ENCODE data around the gene EIF3A. TPM values are rescaled to one million over a fixed set of nuclear protein-coding genes. Genes with fewer than 3 reads are reported as not detected.
A peak's percentile ranks its signal among the peaks of the same experiment; 100 is the strongest.
"Not testable (repeated sequence)": the region's sequence is repeated elsewhere in the genome, so short reads cannot be mapped to it uniquely, and the experiment has no call there.

EIF3A gene
- polyA plus RNA-seq, 3 donors: 18.8 to 49.1 (median 24.2) TPM

- WGBS (ENCODE audit: insufficient coverage): 89% methylated on average over 2 of the region's 3 CpGs
- no peaks in the 10 kb centered on the region for H3K9me3 Mint-ChIP-seq
- H2AFZ ChIP-seq (ENCODE audit: insufficient read depth, low read depth, low read length, poor library complexity, severe bottlenecking): peak overlapping the region; percentile 7
- peaks cover 0 to 4% of the 10 kb centered on the region in 2 donors for H3K36me3 Mint-ChIP-seq
- peaks cover 21% of the 10 kb centered on the region for H3K4me1 Mint-ChIP-seq
- H3K4me3 ChIP-seq (replicated peaks in 1 of 3; ENCODE audit: low read depth in 2 of 3, low read length in 3 of 3): no peak overlapping the region
- peak overlapping the region in 1 of 2 donors; percentile 41 for H3K4me3 Mint-ChIP-seq
- no peak for TF ChIP-seq CTCF (IDR thresholded peaks at IDR 0.05)
- H3K9me3 ChIP-seq (replicated peaks in 1 of 2; ENCODE audit: control insufficient read depth in 1 of 2, insufficient read depth in 1 of 2, low read length in 2 of 2): no peaks in the 10 kb centered on the region
- no peak overlapping the region for H3K4me2 ChIP-seq (replicated peaks; ENCODE audit: extremely low read depth, low read length, poor library complexity, severe bottlenecking)
- H3K36me3 ChIP-seq (replicated peaks in 1 of 2; ENCODE audit: control insufficient read depth in 1 of 2, insufficient read depth in 2 of 2, low read length in 2 of 2): no peaks in the 10 kb centered on the region
- intact Hi-C loops (cut with micrococcal nuclease): no loop called here
- peak overlapping the region in 1 of 2 donors; percentile 37 for H3K27ac ChIP-seq (ENCODE audit: low read depth in 1 of 2, low read length in 2 of 2)
- peaks cover 12% of the 10 kb centered on the region for H3K79me2 ChIP-seq (ENCODE audit: insufficient read depth, low read length)
- H3K9ac ChIP-seq (ENCODE audit: insufficient read depth, low read length, poor library complexity, severe bottlenecking): no peak overlapping the region
- H3K27me3 ChIP-seq (ENCODE audit: control insufficient read depth in 2 of 2, insufficient read depth in 2 of 2, low read length in 2 of 2): no peaks in the 10 kb centered on the region
- peaks cover 23 to 26% of the 10 kb centered on the region in 2 donors for H3K4me1 ChIP-seq (ENCODE audit: control insufficient read depth in 1 of 2, insufficient read depth in 2 of 2, low read length in 2 of 2)
- H3K27ac Mint-ChIP-seq: peak overlapping the region in 5 of 7 donors; percentile 32 to 69 (median 38)
- H4K20me1 ChIP-seq (ENCODE audit: insufficient read depth, low read length): no peaks in the 10 kb centered on the region
- DNase-seq: no peak
- peaks cover 0 to 2% (median 1%) of the 10 kb centered on the region in 3 donors for H3K27me3 Mint-ChIP-seq (ENCODE audit: low read depth in 3 of 3)
These were observed 20.0 kb upstream of the EIF3A start for GRCh38 chr10:119100434-119101238.

DNA sequence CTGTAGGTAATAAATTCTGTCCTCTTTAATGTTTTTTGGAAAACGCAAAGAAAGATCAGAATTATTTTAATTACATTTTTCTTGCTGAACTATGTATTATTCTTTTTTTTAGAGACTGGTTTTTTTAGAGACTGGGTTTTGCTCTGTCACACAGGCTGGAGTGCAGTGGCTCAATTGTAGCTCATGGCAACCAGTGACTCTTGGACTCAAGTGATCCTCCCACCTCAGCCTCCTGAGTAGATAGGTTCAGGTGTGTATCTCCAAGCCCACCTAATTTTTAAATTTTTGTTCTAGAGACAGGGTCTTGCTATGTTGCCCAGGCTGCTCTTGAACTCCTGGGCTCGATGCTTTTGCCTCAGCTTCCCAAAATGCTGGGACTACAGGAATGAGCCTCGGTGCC, 18.0 kb upstream of the EIF3A start:
- intact Hi-C loops (cut with micrococcal nuclease): no loop called here
- no peak overlapping the region for H2AFZ ChIP-seq (ENCODE audit: insufficient read depth, low read depth, low read length, poor library complexity, severe bottlenecking)
- H3K27me3 ChIP-seq (ENCODE audit: control insufficient read depth in 2 of 2, insufficient read depth in 2 of 2, low read length in 2 of 2): no peaks in the 10 kb centered on the region
- peaks cover 13% of the 10 kb centered on the region for H3K4me1 Mint-ChIP-seq
- H3K27me3 Mint-ChIP-seq (ENCODE audit: low read depth in 3 of 3): peaks cover 0 to 1% (median 1%) of the 10 kb centered on the region in 3 donors
- H3K4me3 ChIP-seq (replicated peaks in 1 of 3; ENCODE audit: low read depth in 2 of 3, low read length in 3 of 3): no peak overlapping the region
- no peak overlapping the region for H3K4me2 ChIP-seq (replicated peaks; ENCODE audit: extremely low read depth, low read length, poor library complexity, severe bottlenecking)
- H3K4me1 ChIP-seq (ENCODE audit: control insufficient read depth in 1 of 2, insufficient read depth in 2 of 2, low read length in 2 of 2): peaks cover 13 to 15% of the 10 kb centered on the region in 2 donors
- no CpG with 5 or more reads among the region's 3 CpGs for WGBS (ENCODE audit: insufficient coverage)
- no peaks in the 10 kb centered on the region for H3K9me3 Mint-ChIP-seq
- no peak overlapping the region for H3K27ac ChIP-seq (ENCODE audit: low read depth in 1 of 2, low read length in 2 of 2)
- H3K27ac Mint-ChIP-seq: no peak overlapping the region
- no peak for DNase-seq
- H4K20me1 ChIP-seq (ENCODE audit: insufficient read depth, low read length): no peaks in the 10 kb centered on the region
- no peaks in the 10 kb centered on the region for H3K79me2 ChIP-seq (ENCODE audit: insufficient read depth, low read length)
- H3K36me3 ChIP-seq (replicated peaks in 1 of 2; ENCODE audit: control insufficient read depth in 1 of 2, insufficient read depth in 2 of 2, low read length in 2 of 2): no peaks in the 10 kb centered on the region
- H3K4me3 Mint-ChIP-seq: no peak overlapping the region
- TF ChIP-seq CTCF (IDR thresholded peaks at IDR 0.05): no peak
- H3K9me3 ChIP-seq (replicated peaks in 1 of 2; ENCODE audit: control insufficient read depth in 1 of 2, insufficient read depth in 1 of 2, low read length in 2 of 2): no peaks in the 10 kb centered on the region
- no peaks in the 10 kb centered on the region for H3K36me3 Mint-ChIP-seq
- H3K9ac ChIP-seq (ENCODE audit: insufficient read depth, low read length, poor library complexity, severe bottlenecking): no peak overlapping the region

DNA sequence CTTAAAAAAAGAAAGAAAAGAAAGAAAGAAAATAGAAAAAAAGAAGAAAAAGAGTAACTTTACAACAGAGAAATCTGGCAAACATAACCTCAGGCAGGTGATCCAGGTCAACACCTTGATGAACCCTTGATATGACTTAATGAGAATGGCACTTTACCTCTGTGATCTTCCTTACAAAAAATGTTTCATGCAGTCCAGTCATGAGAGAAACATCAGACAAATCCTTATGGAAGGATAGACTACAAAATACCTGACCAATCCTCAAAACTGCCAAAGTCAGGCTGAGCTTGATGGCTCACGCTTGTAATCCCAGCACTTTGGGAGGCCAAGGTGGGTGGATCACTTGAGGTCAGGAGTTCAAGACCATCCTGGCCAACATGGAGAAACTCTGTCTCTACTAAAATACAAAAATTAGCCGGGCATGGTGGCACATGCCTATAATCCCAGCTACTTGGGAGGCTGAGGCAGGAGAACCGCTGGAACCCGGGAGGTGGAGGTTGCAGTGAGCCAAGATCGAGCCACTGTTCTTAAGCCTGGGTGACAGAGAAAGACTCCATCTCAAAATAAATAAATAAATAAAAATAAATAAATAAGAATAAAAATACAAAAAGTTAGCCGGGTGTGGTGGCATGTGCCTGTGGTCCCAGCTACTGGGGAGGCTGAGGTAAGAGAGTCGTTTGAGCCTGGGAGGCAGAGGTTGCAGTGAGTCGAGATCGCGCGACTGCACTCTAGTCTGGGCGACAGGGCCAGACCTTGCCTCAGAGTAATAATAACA, 16.2 kb upstream of the EIF3A start:
- H2AFZ ChIP-seq (ENCODE audit: insufficient read depth, low read depth, low read length, poor library complexity, severe bottlenecking); H3K27me3 ChIP-seq (ENCODE audit: control insufficient read depth in 2 of 2, insufficient read depth in 2 of 2, low read length in 2 of 2): not testable (repeated sequence)

More for the DNA sequence above, 16.2 kb upstream of the EIF3A start:
- H3K36me3 ChIP-seq (replicated peaks in 1 of 2; ENCODE audit: control insufficient read depth in 1 of 2, insufficient read depth in 2 of 2, low read length in 2 of 2); H4K20me1 ChIP-seq (ENCODE audit: insufficient read depth, low read length); H3K79me2 ChIP-seq (ENCODE audit: insufficient read depth, low read length); H3K9me3 ChIP-seq (replicated peaks in 1 of 2; ENCODE audit: control insufficient read depth in 1 of 2, insufficient read depth in 1 of 2, low read length in 2 of 2); H3K9me3 Mint-ChIP-seq; H3K27ac ChIP-seq (ENCODE audit: low read depth in 1 of 2, low read length in 2 of 2); H3K4me3 Mint-ChIP-seq; H3K36me3 Mint-ChIP-seq; H3K4me2 ChIP-seq (replicated peaks; ENCODE audit: extremely low read depth, low read length, poor library complexity, severe bottlenecking); intact Hi-C loops (cut with micrococcal nuclease); H3K4me3 ChIP-seq (replicated peaks in 1 of 3; ENCODE audit: low read depth in 2 of 3, low read length in 3 of 3); H3K9ac ChIP-seq (ENCODE audit: insufficient read depth, low read length, poor library complexity, severe bottlenecking); DNase-seq; H3K27me3 Mint-ChIP-seq (ENCODE audit: low read depth in 3 of 3); H3K27ac Mint-ChIP-seq: not testable (repeated sequence)
- 100% methylated on average over 1 of the region's 12 CpGs for WGBS (ENCODE audit: insufficient coverage)
- H3K4me1 Mint-ChIP-seq: peaks cover 25% of the 10 kb centered on the region
- H3K4me1 ChIP-seq (ENCODE audit: control insufficient read depth in 1 of 2, insufficient read depth in 2 of 2, low read length in 2 of 2): peaks cover 13 to 29% of the 10 kb centered on the region in 2 donors
